ENCODE data around the gene ACAA2.

- TF ChIP-seq CTCF (IDR thresholded peaks at IDR 0.05; ENCODE audit: low read depth, low read length, missing input control), result no peak
- no peak for TF ChIP-seq MAX (IDR thresholded peaks at IDR 0.05)
- TF ChIP-seq TAF1 (conservative IDR thresholded peaks at IDR 0.05), result no peak
- no peak for TF ChIP-seq REST (IDR thresholded peaks at IDR 0.05)
- TF ChIP-seq GABPA (IDR thresholded peaks at IDR 0.05 in 1 of 2, conservative IDR thresholded peaks at IDR 0.05 in 1 of 2), result no peak
- TF ChIP-seq RXRA (IDR thresholded peaks at IDR 0.05), result no peak
These were observed 59.7 kb downstream of the ACAA2 start for GRCh38 chr18:49753643-49754042.
